ENCODE results near the gene LRRC15.
A peak's percentile ranks its signal among the peaks of the same experiment; 100 is the strongest.

The LRRC15 gene

GRCh38 chr3:194357681-194358080 lies 11.9 kb downstream of the LRRC15 start:
- DNase-seq: no peak

DNA sequence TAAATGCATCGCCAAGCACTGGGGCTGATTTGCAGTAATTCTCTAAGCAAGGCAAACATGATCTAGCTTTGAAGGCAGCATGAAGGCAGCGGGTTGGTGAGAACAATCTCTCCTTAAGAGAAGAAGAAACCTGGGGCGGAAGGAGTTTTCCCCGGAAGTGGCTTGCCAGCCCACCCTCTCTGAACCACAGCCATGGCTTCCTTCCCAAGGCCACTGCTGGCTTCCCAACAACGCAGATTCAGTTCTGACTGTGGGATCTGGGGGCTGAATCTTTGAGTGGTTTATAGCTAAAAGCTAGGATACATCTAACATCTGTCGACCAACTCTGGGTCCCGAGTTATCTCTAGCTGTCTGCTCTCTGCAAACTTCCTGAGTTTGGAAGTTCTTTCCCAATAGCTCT lies 14.2 kb downstream of the LRRC15 start:
- DNase-seq: no peak

- no peak for DNase-seq
Observed at GRCh38 chr3:194354315-194354714, 15.2 kb downstream of the LRRC15 start.

- DNase-seq: no peak
Observed at GRCh38 chr3:194352667-194353246, 16.8 kb downstream of the LRRC15 start.

- no peak for DNase-seq
Observed at GRCh38 chr3:194351952-194352536, 17.5 kb downstream of the LRRC15 start.

GRCh38 chr3:194351080-194351672 lies 18.4 kb downstream of the LRRC15 start, which contains the start of gene CPN2:
CPN2 (minus strand) TSS chr3:194351328; CDS start chr3:194342702, 8,626 bp downstream.
- no peak for DNase-seq

- no peak for DNase-seq
Observed at GRCh38 chr3:194350726-194351071, 18.8 kb downstream of the LRRC15 start.

- no peak for DNase-seq
Observed at GRCh38 chr3:194348354-194348753, 21.2 kb downstream of the LRRC15 start.

DNA sequence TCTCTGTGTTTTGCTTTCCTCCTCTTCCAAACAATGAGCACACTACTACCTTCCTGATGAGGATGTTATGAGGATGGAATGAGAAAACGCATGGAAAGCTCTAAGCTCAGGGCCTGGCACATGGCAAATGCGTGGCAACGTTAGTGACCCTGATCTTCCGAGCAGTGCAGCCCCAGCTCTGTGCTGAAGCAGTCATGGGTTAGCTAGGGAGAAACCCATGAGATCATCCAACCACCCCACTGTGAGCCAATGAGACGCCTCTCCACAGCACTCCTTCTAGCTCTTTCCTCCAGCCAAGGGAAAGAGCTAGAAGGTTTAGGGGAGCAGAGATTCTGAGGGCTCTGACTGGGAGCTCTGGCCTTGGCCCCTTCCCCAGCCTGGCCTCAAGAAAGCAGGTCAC lies 22.9 kb downstream of the LRRC15 start:
- no peak for DNase-seq

DNA sequence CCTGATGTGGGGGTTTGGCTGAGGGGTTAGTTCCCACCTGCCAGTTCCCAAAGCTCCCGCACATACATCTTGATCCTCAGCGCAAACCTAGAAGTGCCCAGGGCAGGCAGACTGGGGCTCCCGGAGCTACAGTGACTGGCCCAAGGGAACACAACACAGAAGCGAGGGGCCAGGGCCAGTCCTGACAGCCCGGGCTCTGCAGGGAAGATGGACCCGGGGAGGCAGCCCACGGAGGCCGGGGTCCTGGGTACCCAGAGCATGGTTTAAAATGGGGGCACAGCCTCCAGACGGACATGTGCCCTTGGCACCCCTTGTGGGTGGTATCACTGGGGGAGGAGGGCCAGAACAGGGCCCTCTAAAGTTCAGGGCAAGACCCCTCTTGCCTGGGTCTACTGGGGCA lies 23.5 kb downstream of the LRRC15 start:
- no peak for DNase-seq

DNA sequence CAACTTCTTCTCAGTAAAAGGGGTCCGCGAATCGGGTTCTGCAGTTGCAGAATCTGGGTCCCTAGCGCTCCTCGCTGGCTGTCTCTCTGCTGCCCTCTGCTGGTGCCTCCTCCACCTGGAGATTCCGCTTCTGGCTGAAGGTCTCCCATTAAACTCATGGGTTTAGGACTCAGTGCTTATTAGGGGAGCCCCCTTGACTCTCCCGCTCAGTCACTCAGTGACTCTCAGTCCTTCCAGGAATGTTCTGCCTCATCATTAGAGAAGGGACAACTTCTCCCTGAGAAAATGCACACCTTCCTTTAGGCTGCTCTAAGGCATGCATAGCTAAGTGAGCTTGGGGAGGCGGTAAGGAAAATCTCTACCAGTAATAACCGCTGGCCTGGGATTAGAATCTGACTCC lies 25.5 kb downstream of the LRRC15 start:
- peak; percentile 16 for DNase-seq

- no peak for DNase-seq
Observed at GRCh38 chr3:194343561-194343893, 26.0 kb downstream of the LRRC15 start.

DNA sequence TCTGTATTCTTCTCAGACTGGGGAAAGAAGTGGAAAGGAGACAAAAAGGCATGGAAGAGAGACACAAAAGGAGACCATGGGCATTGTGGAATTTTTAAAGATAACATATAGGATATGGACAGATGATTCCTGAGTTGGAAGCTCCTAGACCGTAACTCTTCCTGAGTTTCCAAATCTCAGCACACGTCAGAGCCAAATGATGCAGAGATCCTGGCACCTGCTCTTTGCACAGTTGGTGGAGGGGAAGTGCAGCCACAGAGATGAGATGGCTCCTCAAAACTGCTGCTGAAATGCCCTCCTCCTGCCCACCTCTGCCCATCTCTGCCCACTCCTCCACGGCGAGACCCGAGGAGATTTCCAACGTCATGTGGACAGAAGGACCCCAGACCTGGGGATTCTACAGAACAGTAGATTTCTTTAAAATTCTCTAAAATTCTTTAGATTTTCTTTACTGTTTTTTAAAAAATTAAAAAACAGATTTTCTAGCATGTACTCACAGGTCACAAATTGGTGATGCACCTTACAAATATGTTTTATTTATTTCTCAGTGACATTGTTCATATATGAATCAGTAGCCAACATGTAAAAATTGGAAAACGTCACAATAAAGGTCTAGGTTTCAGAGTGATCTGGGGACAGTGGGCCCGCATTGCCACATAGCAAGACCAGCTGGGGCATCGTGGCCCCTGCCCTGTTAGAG lies 26.5 kb downstream of the LRRC15 start:
- no peak for DNase-seq

- no peak for DNase-seq
Observed at GRCh38 chr3:194340757-194341400, 28.7 kb downstream of the LRRC15 start.

- DNase-seq: no peak
Observed at GRCh38 chr3:194339840-194340239, 29.7 kb downstream of the LRRC15 start.

GRCh38 chr3:194339356-194339755 lies 30.2 kb downstream of the LRRC15 start:
- no peak for DNase-seq

- no peak for DNase-seq
Observed at GRCh38 chr3:194337965-194338753, 31.4 kb downstream of the LRRC15 start.

DNA sequence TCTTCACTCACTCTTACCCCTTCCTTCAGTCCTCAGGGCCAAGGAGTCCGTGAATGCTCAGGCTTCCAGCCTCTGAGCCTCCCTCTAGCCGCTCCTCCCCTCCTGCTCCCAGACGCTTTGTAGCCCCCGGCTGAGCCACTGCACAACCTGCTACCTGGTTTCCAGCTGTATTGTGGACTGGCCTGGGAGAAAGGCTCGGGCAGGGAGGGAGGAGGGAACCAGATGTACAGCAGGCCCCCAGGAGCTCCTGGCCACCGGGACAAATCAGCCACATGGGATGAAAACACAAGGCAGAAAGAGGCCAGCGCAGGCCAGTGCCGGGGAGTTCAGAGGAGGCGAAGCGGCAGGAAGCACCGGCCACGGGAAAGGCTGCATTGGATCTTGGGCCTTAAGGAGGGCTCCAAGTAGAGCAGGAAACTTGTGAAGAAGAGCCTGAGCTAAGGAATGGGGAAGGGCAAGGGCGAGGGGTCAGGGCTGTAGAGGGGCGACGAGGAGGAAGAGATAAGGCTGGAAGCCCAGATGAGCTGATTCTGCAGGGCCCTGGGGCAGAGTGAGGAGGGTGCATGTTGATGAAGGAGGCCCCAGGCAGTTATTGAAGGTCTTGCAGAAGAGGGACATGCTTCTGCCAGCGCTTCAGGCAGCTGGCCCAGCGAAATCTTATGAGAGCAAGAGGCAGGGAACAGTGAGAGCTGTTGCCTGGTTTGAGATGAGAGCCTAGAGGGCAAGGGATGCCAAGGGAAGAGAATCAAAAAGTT lies 32.8 kb downstream of the LRRC15 start:
- DNase-seq: no peak

- no peak for DNase-seq
Observed at GRCh38 chr3:194333981-194334320, 35.6 kb downstream of the LRRC15 start.

GRCh38 chr3:194333212-194333980 lies 36.1 kb downstream of the LRRC15 start:
- DNase-seq: no peak

- no peak for DNase-seq
Observed at GRCh38 chr3:194332858-194333211, 36.7 kb downstream of the LRRC15 start.

DNA sequence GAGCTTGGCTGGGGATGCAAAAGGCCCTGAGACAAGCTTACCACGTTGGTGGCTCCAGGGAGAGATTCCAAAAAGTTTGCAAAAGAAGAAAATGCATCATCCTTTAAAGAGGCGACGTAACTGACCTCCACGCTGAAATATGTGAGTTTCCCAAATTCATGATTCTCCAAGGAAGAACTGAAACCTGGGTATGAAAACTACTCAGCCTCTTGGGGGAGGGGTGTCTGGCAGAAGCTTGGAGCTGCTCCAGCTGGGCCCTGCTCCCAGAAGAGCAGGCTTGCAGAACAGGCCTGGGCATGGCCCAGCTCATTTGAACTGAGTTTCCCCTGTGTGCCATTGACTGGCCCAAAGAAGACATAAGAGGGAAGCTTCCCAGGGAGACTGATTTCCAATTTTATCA lies 39.0 kb downstream of the LRRC15 start:
- no peak for DNase-seq
